Thymus (tissue), 11 donors: Measurements from ENCODE around the gene DOK6. TPM values are rescaled to one million over a fixed set of nuclear protein-coding genes. Genes with fewer than 3 reads are reported as not detected.

Experiments
- DNase-seq, 9 donors: peaks; one replicate each; pipeline ENCODE4 v3.0.0-alpha.2; 2013; ENCODE audit warnings: low spot score in 9 of 9, low read depth in 6 of 9, missing footprints in 1 of 9
- H3K27ac ChIP-seq, 2 donors: one replicate each; pipeline ENCODE4 v1.5.1; 2013; ENCODE audit warnings: control low read depth in 1 of 2, low read depth in 1 of 2, low read length in 1 of 2, mild to moderate bottlenecking in 1 of 2, moderate library complexity in 1 of 2
- H3K27me3 ChIP-seq, 2 donors: one replicate each; pipeline ENCODE4 v1.5.1; 2013; ENCODE audit warnings: low read length in 1 of 2; ENCODE audit not compliant: control insufficient read depth in 2 of 2, insufficient read depth in 1 of 2
- H3K36me3 ChIP-seq, 2 donors: one replicate each; pipeline ENCODE4 v1.5.1; 2013; ENCODE audit warnings: low read length in 1 of 2, mild to moderate bottlenecking in 1 of 2, moderate library complexity in 1 of 2; ENCODE audit not compliant: control insufficient read depth in 2 of 2, insufficient read depth in 2 of 2
- H3K4me1 ChIP-seq, 2 donors: one replicate each; pipeline ENCODE4 v1.5.1; 2013; ENCODE audit warnings: low read length in 2 of 2; ENCODE audit not compliant: control insufficient read depth in 2 of 2, insufficient read depth in 2 of 2
- H3K4me3 ChIP-seq, 2 donors: one replicate each; pipeline ENCODE4 v1.5.1; 2013; ENCODE audit warnings: low read length in 2 of 2, control low read depth in 1 of 2, mild to moderate bottlenecking in 1 of 2
- H3K9me3 ChIP-seq, 2 donors: one replicate each; pipeline ENCODE4 v1.5.1; 2013; ENCODE audit warnings: low read length in 1 of 2, mild to moderate bottlenecking in 1 of 2; ENCODE audit not compliant: control insufficient read depth in 2 of 2, insufficient read depth in 1 of 2
- WGBS: extraction: QIAGEN DNeasy Blood & Tissue Kit; methylation state at CpG from one replicate; pipeline ENCODE4 v1.1.7; 2013; 5-methylcytosine and 5-hydroxymethylcytosine counted together
- polyA plus RNA-seq: library from polyadenylated mRNA; stranded (reverse); fragments of 200-250 nt; gene quantifications from one replicate; pipeline ENCODE4 v1.2.3, GENCODE V29; 2013
- total RNA-seq: library from RNA; stranded (reverse); fragments of 120-200 nt; gene quantifications from one replicate; pipeline ENCODE4 v1.2.4, GENCODE V29; 2013
- donor health status: healthy.

DOK6 gene
- total and polyA plus RNA-seq, 2 donors, result 0.57 to 0.75 TPM

- H3K27me3 ChIP-seq, result no peaks in the 10 kb centered on the region
- DNase-seq, result no peak
- WGBS, result 73% methylated on average over 5 of the region's 5 CpGs
These were observed 94.7 kb downstream of the DOK6 start for GRCh38 chr18:69495338-69495737.

DNA sequence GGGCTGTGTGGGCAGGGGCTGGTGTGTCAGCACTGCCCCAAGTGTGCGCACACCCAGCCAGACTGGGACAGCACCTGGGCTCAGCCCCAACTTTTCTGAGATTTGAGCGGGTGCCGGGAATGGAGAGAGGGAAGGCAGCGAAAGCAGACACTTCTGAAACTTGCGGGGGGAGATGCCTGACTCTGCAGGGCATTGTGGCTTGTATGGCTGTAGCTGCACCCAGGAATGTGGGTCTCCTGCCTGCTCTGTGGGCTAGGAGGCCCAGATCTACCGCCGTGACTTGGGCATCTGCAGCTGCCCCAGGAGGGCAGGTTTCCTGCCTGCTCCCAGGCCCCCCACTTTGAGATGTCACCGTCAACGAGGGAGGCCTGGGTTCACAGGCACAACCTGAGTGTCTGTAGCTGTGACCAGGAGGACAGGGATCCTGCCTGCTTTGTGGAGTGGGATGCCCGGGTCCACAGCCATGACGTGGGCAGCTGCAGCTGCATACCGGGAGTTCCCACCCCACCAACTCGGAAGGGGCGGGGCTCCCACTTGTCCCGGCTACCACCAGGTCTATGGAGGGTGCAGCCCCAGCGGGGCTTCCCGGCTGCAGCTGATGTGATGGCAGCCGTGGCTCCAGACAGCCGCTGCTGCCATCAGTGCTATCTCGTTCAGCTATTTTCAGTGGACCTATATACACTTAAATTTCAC lies 95.3 kb downstream of the DOK6 start:
- no peak for DNase-seq
- H3K4me3 ChIP-seq, result no peak overlapping the region
- 90% methylated on average over 20 of the region's 20 CpGs for WGBS
- H3K36me3 ChIP-seq, result no peaks in the 10 kb centered on the region
- peaks cover 2 to 14% of the 10 kb centered on the region in 2 donors for H3K9me3 ChIP-seq
- H3K27ac ChIP-seq, result no peak overlapping the region
- H3K4me1 ChIP-seq, result no peaks in the 10 kb centered on the region
- H3K27me3 ChIP-seq, result no peaks in the 10 kb centered on the region

More at GRCh38 chr18:69495338-69495737, 94.7 kb downstream of the DOK6 start:
- no peaks in the 10 kb centered on the region for H3K36me3 ChIP-seq
- no peak overlapping the region for H3K4me3 ChIP-seq
- no peaks in the 10 kb centered on the region for H3K4me1 ChIP-seq
- peaks cover 2 to 14% of the 10 kb centered on the region in 2 donors for H3K9me3 ChIP-seq
- no peak overlapping the region for H3K27ac ChIP-seq

- Histone ChIP-seq H3K36me3 (no peaks in the 10 kb centered on the region), H3K9me3 (no peaks in the 10 kb centered on the region), H3K27ac (no peak overlapping the region), H3K27me3 (no peaks in the 10 kb centered on the region), H3K4me3 (no peak overlapping the region), H3K4me1 (no peaks in the 10 kb centered on the region)
- no peak for DNase-seq
- WGBS, result 99% methylated on average over 1 of the region's 1 CpG
These were observed 118.3 kb downstream of the DOK6 start for GRCh38 chr18:69518989-69519388.

GRCh38 chr18:69523582-69523981 lies 122.9 kb downstream of the DOK6 start:
- DNase-seq, result no peak
- Histone ChIP-seq H3K27ac (no peak overlapping the region), H3K4me1 (no peaks in the 10 kb centered on the region), H3K4me3 (no peak overlapping the region), H3K36me3 (no peaks in the 10 kb centered on the region), H3K27me3 (no peaks in the 10 kb centered on the region), H3K9me3 (no peaks in the 10 kb centered on the region)
- WGBS, result 89% methylated on average over 3 of the region's 3 CpGs

DNA sequence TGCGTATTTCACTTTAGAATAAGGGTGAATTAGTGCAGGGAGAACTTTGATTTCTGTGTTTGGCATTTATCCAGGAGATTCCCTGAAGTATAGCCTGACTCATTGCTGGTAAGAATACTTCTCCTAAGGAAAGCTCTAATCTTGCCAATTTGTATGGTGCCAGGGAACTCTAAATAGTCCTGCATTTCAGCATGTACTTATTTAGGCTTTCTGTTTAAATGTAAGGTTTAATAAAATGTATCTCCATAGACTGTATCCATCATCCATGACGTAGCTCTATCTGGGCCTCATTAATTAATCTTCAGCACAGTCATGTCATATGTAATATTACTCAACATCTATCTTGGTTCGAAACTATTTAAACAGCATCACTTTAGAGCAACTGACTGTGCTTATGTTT lies 127.7 kb downstream of the DOK6 start:
- Histone ChIP-seq H3K4me3 (no peak overlapping the region), H3K27ac (no peak overlapping the region), H3K27me3 (no peaks in the 10 kb centered on the region), H3K9me3 (no peaks in the 10 kb centered on the region), H3K4me1 (no peaks in the 10 kb centered on the region), H3K36me3 (no peaks in the 10 kb centered on the region)
- DNase-seq, result no peak
- WGBS, result 86% methylated on average over 3 of the region's 3 CpGs

DNA sequence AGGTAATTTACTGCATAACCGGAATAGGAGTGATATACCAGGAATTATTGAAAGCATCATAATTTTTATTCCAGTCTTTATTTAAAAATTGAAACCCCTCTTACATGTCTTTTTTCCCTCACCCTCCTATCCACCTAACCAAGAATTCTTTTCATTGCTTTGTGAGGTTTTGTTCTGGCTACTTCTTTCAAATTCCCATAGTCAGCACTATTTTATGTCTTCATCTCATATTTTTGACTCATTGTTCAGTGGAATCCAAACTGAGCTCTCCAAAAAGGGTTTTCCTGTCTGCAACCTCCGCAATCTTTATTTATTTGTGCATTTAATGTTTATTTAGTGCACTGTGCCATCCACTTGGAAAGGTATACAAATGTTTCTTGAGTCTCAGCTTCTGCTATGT lies 128.5 kb downstream of the DOK6 start:
- Histone ChIP-seq H3K4me3 (no peak overlapping the region), H3K9me3 (no peaks in the 10 kb centered on the region), H3K36me3 (no peaks in the 10 kb centered on the region), H3K27ac (no peak overlapping the region), H3K4me1 (no peaks in the 10 kb centered on the region), H3K27me3 (no peaks in the 10 kb centered on the region)
- DNase-seq, result no peak
- 94% methylated on average over 2 of the region's 2 CpGs for WGBS

DNA sequence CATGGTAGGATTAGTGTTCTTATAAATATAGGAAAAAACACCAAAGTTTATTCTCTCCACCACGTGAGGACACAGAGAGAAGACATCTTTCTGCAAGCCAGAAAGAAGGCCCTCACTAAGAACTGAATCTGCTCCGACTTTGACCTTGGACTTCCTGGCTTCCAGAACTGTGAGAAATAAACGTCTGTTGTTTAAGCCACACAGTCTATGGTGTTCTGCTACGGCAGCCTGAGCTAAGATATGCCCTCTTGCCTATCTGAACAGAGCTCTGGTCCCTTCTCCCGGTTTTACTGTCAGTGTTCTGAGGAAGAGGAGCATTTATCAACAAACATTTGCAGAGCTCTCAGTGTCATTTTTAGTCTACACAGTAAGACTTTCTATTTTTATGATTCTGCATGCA lies 131.3 kb downstream of the DOK6 start:
- no peak for DNase-seq
- 87% methylated on average over 5 of the region's 5 CpGs for WGBS
- Histone ChIP-seq H3K27me3 (no peaks in the 10 kb centered on the region), H3K4me1 (no peaks in the 10 kb centered on the region), H3K36me3 (no peaks in the 10 kb centered on the region), H3K27ac (no peak overlapping the region), H3K4me3 (no peak overlapping the region), H3K9me3 (no peaks in the 10 kb centered on the region)

DNA sequence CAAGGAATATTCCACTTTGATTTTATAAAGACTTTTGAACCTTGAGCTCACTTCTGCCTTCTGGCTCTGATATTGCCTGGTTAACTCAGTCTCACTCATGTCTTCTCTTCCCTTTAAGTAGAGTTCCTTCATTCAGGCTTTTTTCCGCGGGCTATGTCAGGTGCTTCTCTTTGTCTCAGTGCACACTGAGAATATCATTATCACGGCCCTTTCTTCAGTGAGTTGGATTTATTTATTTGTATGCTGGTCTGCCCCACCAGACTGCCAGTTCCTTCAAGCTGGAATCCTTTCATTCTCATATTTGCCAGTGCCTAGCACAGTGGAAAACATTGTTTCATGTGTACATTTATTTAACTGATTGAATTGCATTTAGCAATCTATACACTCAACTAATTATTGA lies 136.5 kb downstream of the DOK6 start:
- no peaks in the 10 kb centered on the region for H3K36me3 ChIP-seq
- no peak for DNase-seq
- no peaks in the 10 kb centered on the region for H3K27me3 ChIP-seq
- no peaks in the 10 kb centered on the region for H3K4me1 ChIP-seq
- 95% methylated on average over 3 of the region's 3 CpGs for WGBS
- no peak overlapping the region for H3K4me3 ChIP-seq
- H3K27ac ChIP-seq, result no peak overlapping the region
- no peaks in the 10 kb centered on the region for H3K9me3 ChIP-seq

GRCh38 chr18:69538849-69539248 lies 138.2 kb downstream of the DOK6 start:
- WGBS, result 84% methylated on average over 3 of the region's 3 CpGs

More at GRCh38 chr18:69538849-69539248, 138.2 kb downstream of the DOK6 start:
- H3K36me3 ChIP-seq, result no peaks in the 10 kb centered on the region
- DNase-seq, result no peak
- H3K4me3 ChIP-seq, result no peak overlapping the region
- no peaks in the 10 kb centered on the region for H3K27me3 ChIP-seq
- H3K27ac ChIP-seq, result no peak overlapping the region
- H3K4me1 ChIP-seq, result no peaks in the 10 kb centered on the region
- H3K9me3 ChIP-seq, result no peaks in the 10 kb centered on the region
